Panc1 (cell line): ENCODE results near the gene TAF6L. TPM values are rescaled to one million over a fixed set of nuclear protein-coding genes. Genes with fewer than 3 reads are reported as not detected.

Experiments
- ATAC-seq: fragments of 200-7000 bp; cut with Tn5 transposase; 2 replicates; pipeline ENCODE4 v1.9.1; 2020; ENCODE audit warnings: mild to moderate bottlenecking, moderate library complexity
- BruUV-seq: library from RNA; stranded (reverse); fragments of 400-500 nt; replicated peaks from 2 replicates; lab custom pipeline; 2021; lab: Mats Ljungman, UMichigan
- CTCF ChIA-PET: fragments of 300-600 bp; sonication (Branson Sonifier 250); formaldehyde crosslinking; loops from one replicate; lab custom pipeline; 2022; ENCODE audit warnings: antibody characterized with exemption; lab: Charles Lee
- POLR2A ChIA-PET: fragments of 300-600 bp; sonication (Branson Sonifier 250); formaldehyde crosslinking; loops from one replicate; lab custom pipeline; 2022; ENCODE audit warnings: antibody characterized with exemption; lab: Charles Lee
- DNase-seq: peaks from one replicate; pipeline ENCODE4 v3.0.0-alpha.2; 2010; ENCODE audit warnings: low read depth, low spot score
- H3K27ac ChIP-seq: 2 replicates; pipeline ENCODE4 v1.5.1; 2011; ENCODE audit warnings: mild to moderate bottlenecking, low read length, inconsistent platforms
- H3K27me3 ChIP-seq: fragments of 200-500 bp; sonication (Bioruptor generic); 2 replicates; pipeline ENCODE4 v1.6.0; 2014; ENCODE audit warnings: low read length, inconsistent platforms; ENCODE audit not compliant: control insufficient read depth, insufficient read depth
- H3K36me3 ChIP-seq: fragments of 200-500 bp; sonication (Bioruptor generic); 2 replicates; pipeline ENCODE4 v1.5.1; 2014; ENCODE audit warnings: inconsistent platforms, mild to moderate bottlenecking, low read length, moderate library complexity; ENCODE audit not compliant: control insufficient read depth, insufficient read depth
- H3K4me1 ChIP-seq: 2 replicates; pipeline ENCODE4 v1.5.1; 2011; ENCODE audit warnings: inconsistent platforms, mild to moderate bottlenecking, low read length, moderate library complexity; ENCODE audit not compliant: control insufficient read depth, insufficient read depth
- H3K4me3 ChIP-seq, 2 experiments: 2 replicates each; pipeline ENCODE4 v1.5.1; 2011 to 2012; ENCODE audit warnings: low read depth in 2 of 2, low read length in 2 of 2, mild to moderate bottlenecking in 2 of 2, inconsistent platforms in 1 of 2, moderate library complexity in 1 of 2
- H3K9me3 ChIP-seq: fragments of 200-500 bp; sonication (Bioruptor generic); 2 replicates; pipeline ENCODE4 v1.5.1; 2014; ENCODE audit warnings: low read depth, mild to moderate bottlenecking, inconsistent platforms, low read length, moderate library complexity; ENCODE audit not compliant: control insufficient read depth, insufficient read depth
- CTCF ChIP-seq: fragments of 450-650 bp; IDR thresholded peaks from 2 replicates; pipeline ENCODE4 v1.5.1; 2017; ENCODE audit warnings: mild to moderate bottlenecking
- POLR2AphosphoS5 ChIP-seq: IDR thresholded peaks from 2 replicates; pipeline ENCODE4 v1.6.1; 2012; ENCODE audit warnings: mild to moderate bottlenecking, low read depth, low read length, moderate library complexity
- REST ChIP-seq, 2 experiments: IDR thresholded peaks; 2 replicates each; pipeline ENCODE4 v1.6.1; 2011 to 2012; ENCODE audit warnings: low read depth in 2 of 2, control low read depth in 1 of 2, low read length in 1 of 2, mild to moderate bottlenecking in 1 of 2, moderate library complexity in 1 of 2; ENCODE audit not compliant: insufficient read depth in 1 of 2
- SIN3A ChIP-seq: IDR thresholded peaks from 2 replicates; pipeline ENCODE4 v1.6.1; 2012; ENCODE audit warnings: low read depth, mild to moderate bottlenecking, low read length, moderate library complexity, borderline replicate concordance; ENCODE audit not compliant: insufficient read depth
- TCF7L2 ChIP-seq: IDR thresholded peaks from 2 replicates; pipeline ENCODE4 v1.6.1; 2011; ENCODE audit warnings: mild to moderate bottlenecking, low read depth, low read length, inconsistent platforms
- in situ Hi-C: cut with HindIII; loops from 2 replicates; pipeline ENCODE4 v1.10.0; 2016; ENCODE audit warnings: low sequenced_read_pairs, low pct_unique_long_range_greater_than_20kb
- intact Hi-C: fragments of 100-400 bp; cut with micrococcal nuclease; formaldehyde crosslinking; loops from one replicate; pipeline ENCODE4 v1.10.0; 2022; ENCODE audit not compliant: unreplicated experiment
- total RNA-seq: library from RNA; stranded (reverse); gene quantifications from one replicate; pipeline ENCODE4 v1.2.1, GENCODE V29; 2021; ENCODE audit not compliant: unreplicated experiment

The TAF6L gene
- total RNA-seq, 1 experiment from 2014 or later: 32.6 TPM

GRCh38 chr11:62832336-62833234 is 61.4 kb downstream of the TAF6L start, which contains the start of gene TEX54:
Gene TEX54 (minus strand): TSS chr11:62832841.
- ATAC-seq: peak; percentile 49
- in situ Hi-C loops: no loop called here
- no peak for DNase-seq
- ChIA-PET CTCF (interaction anchor here (0.5 kb wide), 1 partner anchor 78 kb away, joined by 3 read pairs; no protein-coding TSS in a partner anchor), POLR2A (interaction anchor here (0.5 to 2.1 kb wide), 4 partner anchors 8 to 741 kb away, joined by 6 to 11 read pairs (median 8); no protein-coding TSS in a partner anchor)
- TF ChIP-seq TCF7L2: 0 out of 2 replicates have a peak, but pooled peaks have one; percentile 9
- no peak for TF ChIP-seq CTCF
- 0 out of 2 replicates have a peak, but pooled peaks have one; percentile 50 for TF ChIP-seq SIN3A
- TF ChIP-seq REST (IDR thresholded peaks at IDR 0.05; ENCODE audit: insufficient read depth in 1 of 2, low read depth in 2 of 2, low read length in 1 of 2): peak in 1 of 2 experiments; percentile 15; a peak in 1 of 4 replicates
- no peak; the same call in 1 of the 2 replicates for TF ChIP-seq POLR2AphosphoS5
- peaks cover 6% of the 10 kb centered on the region for H3K36me3 ChIP-seq
- peak within 1 kb of the TSS; percentile 91 for H3K27ac ChIP-seq
- intact Hi-C loops: no loop called here
- peaks cover 18% of the 10 kb centered on the region for H3K4me1 ChIP-seq
- H3K27me3 ChIP-seq: no peaks in the 10 kb centered on the region
- peak within 1 kb of the TSS; percentile 89 to 95 for H3K4me3 ChIP-seq
- H3K9me3 ChIP-seq: no peaks in the 10 kb centered on the region
- BruUV-seq: TSS peak; percentile 95

GRCh38 chr11:62835336-62835735 is 64.1 kb downstream of the TAF6L start:
- no TSS peak for BruUV-seq
- DNase-seq (no peak), ATAC-seq (no peak)
- TF ChIP-seq SIN3A (no peak), POLR2AphosphoS5 (no peak), CTCF (no peak), TCF7L2 (no peak), REST (IDR thresholded peaks at IDR 0.05; ENCODE audit: insufficient read depth in 1 of 2, low read depth in 2 of 2, low read length in 1 of 2) (no peak)
- in situ Hi-C loops (no loop called here), intact Hi-C loops (no loop called here)
- no peak overlapping the region for H3K4me3 ChIP-seq
- H3K36me3 ChIP-seq: peaks cover 9% of the 10 kb centered on the region; the same call in 1 of the 2 replicates
- H3K9me3 ChIP-seq: no peaks in the 10 kb centered on the region
- no peaks in the 10 kb centered on the region for H3K27me3 ChIP-seq
- ChIA-PET CTCF (no interaction called here), POLR2A (no interaction called here)
- H3K27ac ChIP-seq: no peak overlapping the region
- peaks cover 19% of the 10 kb centered on the region for H3K4me1 ChIP-seq
